Dedifferentiated amniotic fluid mesenchymal stem cell (primary cell): Measurements from ENCODE around the gene AGRN.
"Not testable (repeated sequence)": the region's sequence is repeated elsewhere in the genome, so short reads cannot be mapped to it uniquely, and the experiment has no call there.

Source experiments
- DNase-seq: peaks from one replicate; pipeline ENCODE4 v3.0.0-alpha.2; 2016; ENCODE audit errors: extremely low spot score

AGRN gene

GRCh38 chr1:1092149-1092855 lies 72.4 kb downstream of the AGRN start:
- no peak for DNase-seq

GRCh38 chr1:1092894-1093609 lies 73.1 kb downstream of the AGRN start:
- no peak for DNase-seq

DNA sequence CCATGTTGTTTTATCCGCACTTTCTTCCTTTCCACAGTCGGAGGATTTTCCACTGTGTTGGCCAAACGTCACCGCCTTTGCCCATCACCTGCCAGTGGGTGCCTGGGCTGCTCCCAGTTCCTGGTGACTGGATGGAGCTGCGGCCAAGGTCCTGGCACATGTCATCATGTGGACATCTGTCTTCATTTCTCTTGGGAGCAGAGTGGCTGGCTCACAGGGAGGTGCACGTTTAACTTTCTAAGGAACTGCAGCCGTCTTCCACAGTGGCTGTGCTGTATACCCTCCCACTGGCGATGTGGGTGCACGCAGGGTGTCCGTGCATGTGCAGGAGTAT lies 73.7 kb downstream of the AGRN start:
- DNase-seq = no peak

- no peak for DNase-seq
Observed at GRCh38 chr1:1094981-1095380, 75.1 kb downstream of the AGRN start.

- DNase-seq = not testable (repeated sequence)
Observed at GRCh38 chr1:1096136-1096535, 76.2 kb downstream of the AGRN start.

GRCh38 chr1:1098681-1099421 lies 78.9 kb downstream of the AGRN start:
- no peak for DNase-seq

GRCh38 chr1:1099506-1100183 lies 79.7 kb downstream of the AGRN start:
- no peak for DNase-seq

DNA sequence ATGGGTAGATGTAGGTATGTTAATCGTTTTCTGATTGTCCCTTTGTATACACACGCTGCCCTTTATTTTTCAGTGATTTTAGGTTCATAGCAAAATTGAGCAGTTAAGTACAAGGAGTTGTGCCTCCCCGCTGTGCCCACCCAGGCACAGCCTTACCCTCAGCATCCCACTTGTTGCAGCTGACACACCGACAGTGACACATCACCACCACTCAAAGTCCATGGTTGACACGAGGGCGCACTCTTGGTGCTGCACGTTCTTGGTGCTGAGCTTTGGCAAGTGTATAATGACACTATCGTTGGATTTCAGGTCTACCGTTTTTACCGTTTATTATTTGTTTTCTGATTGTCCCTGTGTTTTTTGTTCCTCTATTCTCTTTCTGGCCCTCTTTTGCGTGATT lies 80.4 kb downstream of the AGRN start:
- DNase-seq = no peak

DNA sequence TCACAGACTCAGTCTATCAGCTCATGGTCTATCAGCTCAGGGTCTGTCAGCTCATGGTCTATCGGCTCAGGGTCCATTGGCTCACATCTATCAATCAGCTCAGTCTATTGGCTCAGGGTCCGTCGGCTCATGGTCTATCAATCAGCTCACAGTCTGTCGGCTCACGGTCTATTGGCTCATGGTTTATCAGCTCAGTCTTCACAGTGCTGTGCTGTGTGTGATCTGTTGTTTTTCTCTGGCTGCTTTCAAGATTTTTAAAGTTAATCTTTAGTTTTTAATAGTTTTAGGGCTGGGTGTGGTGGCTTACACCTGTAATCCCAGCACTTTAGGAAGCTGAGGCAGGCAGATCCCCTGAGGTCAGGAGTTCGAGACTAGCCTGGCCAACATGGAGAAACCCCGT lies 81.6 kb downstream of the AGRN start:
- DNase-seq = no peak

DNA sequence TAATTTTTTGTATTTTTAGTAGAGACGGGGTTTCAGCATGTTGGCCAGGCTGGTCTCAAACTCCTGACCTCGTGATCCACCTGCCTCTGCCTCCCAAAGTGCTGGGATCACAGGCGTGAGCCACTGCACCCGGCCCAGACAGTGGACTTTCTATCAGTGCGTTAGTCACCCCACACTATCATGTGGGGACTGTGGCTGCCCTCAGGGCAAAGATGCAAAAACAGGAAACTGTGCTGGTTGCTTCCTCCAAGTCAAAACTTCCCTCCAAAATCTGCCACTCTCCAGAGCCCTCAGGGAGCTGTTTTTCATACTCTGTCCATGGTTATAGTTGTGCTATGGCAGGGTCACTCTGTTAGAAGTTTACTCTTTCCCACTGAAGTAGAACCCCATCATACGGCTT lies 84.2 kb downstream of the AGRN start:
- not testable (repeated sequence) for DNase-seq
